GM21360 (cell line): ENCODE results near the gene ITPR3.
A peak's percentile ranks its signal among the peaks of the same experiment; 100 is the strongest.
"Not testable (repeated sequence)": the region's sequence is repeated elsewhere in the genome, so short reads cannot be mapped to it uniquely, and the experiment has no call there.

ENCODE experiments used
- ATAC-seq: cut with Tn5 transposase; IDR thresholded peaks from one replicate; pipeline ENCODE4 v1.9.1; 2021; ENCODE audit warnings: mild to moderate bottlenecking, moderate library complexity; ENCODE audit not compliant: unreplicated experiment

ITPR3 gene

DNA sequence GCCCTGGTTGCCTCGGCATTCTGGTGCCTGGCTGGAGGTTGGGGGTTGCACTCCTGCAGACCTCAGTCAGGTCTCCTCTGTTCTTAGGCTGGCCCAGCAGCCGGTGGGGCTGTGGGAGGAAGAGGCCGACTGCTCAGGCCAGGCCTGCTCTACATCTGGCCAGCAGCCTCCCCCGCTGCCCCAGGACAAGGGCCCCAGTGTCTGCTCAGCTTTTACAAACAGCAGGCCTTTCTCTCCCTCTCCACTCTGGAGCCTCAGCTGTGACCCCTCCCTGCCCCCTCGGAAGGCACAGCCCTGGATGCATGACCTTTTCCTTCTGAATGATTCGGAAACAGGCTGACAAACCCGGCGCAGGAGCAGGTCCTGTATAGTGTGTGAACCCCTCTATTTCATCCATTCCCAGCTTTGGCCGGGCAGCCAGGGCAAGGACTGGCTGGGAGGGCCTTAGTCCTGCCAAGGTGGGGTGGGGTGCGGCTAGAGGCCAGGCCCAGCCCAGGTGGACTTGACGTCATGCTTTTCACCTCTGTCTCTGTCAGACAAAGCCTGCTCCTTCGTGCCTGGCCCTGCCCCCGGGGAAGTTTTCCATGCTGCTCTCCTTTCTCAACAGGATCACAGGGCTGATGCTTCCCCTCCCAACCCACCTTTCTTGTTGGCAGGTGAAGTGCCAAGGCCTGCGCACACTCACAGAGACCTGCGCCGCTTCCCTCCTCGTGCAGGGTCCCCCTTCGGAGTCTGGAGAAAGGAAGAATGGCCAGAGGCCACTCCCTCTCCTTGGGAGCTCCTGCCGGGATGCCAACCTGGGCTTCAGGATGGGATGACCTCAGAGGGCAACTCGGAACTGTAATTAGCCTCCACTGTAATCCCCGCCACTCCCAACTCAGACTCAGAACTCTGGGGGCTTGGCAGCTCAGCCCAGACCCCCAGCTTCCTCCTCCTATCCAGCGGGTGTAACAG lies 10.1 kb upstream of the ITPR3 start:
- ATAC-seq: no peak

- ATAC-seq: no peak
Measured at GRCh38 chr6:33613146-33613794, 7.9 kb upstream of the ITPR3 start.

DNA sequence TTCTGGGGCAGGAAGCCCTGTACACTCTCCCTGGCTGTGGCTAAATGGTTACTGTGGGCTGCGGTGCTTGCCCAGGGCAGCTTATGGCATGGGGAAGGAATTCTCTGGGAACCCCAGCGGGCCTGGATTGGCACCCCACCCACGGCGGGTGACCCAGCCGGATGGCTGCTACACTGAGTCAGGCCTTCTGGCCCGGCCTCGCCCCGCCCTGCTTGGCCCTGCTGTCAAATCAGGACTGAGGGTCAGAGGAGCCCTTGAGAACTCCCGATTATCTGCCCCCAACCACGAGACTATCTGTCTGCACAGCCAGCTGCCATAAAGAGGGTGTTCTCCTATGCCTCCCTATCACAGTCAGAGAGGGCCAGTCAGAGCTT lies 7.3 kb upstream of the ITPR3 start:
- ATAC-seq: no peak

- no peak for ATAC-seq
Measured at GRCh38 chr6:33616113-33616512, 5.0 kb upstream of the ITPR3 start.

DNA sequence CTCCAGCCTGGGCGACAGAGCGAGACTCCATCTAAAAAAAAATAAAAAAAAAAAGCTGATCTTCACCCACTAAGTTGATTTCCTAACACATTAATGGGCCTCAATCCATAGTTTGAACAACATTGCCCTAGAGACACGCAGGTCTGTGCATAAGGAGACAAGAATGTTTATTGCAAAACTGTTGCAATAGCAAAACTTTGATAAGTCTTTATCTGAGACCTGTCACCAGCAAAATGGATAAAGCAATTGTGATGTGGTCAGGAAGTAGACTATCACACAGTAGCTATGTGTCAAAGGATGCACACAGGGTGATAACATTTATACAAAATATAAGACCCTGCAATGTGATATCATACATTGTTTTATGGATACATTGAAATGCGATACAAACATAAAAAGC lies 4.2 kb upstream of the ITPR3 start:
- no peak for ATAC-seq

GRCh38 chr6:33619166-33619840 lies 1.8 kb upstream of the ITPR3 start:
- ATAC-seq: no peak

DNA sequence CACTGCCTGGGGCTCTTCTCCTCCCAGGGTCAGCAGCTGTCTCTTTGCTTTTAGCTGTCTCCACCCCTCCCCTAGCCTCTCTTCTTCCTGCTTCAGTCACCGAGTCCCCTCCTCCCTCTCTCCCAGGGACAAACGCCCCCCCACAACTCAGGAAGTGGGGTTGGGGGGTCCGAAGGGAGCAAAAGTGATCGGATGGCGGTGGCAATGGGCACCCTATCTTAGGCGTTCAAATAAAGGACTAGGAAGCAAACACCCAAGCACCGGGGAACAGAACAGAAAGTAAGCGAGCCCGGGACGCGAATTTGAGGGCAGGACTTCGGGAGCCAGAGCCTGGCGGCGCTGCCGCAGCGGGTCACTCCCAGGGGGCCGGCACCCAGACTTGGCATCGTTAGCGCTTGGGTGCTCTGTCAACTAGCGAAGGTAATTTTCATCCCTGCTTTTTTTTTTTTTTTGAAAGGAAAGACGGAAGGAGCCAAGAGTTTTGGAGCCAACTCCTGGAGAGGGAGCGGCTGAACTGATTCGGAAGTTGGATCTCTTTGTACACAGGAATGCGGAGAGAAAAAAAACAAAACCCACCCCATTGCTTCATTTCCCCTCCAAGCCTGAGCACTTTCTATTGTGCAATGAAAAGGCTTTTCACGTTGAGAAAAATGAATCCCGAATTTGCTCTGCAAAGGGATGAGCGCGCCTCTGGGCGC lies 815 bp upstream of the ITPR3 start:
- no peak for ATAC-seq

- peak; percentile 17 for ATAC-seq
Measured at GRCh38 chr6:33621711-33622388, 728 bp downstream of the ITPR3 start.

DNA sequence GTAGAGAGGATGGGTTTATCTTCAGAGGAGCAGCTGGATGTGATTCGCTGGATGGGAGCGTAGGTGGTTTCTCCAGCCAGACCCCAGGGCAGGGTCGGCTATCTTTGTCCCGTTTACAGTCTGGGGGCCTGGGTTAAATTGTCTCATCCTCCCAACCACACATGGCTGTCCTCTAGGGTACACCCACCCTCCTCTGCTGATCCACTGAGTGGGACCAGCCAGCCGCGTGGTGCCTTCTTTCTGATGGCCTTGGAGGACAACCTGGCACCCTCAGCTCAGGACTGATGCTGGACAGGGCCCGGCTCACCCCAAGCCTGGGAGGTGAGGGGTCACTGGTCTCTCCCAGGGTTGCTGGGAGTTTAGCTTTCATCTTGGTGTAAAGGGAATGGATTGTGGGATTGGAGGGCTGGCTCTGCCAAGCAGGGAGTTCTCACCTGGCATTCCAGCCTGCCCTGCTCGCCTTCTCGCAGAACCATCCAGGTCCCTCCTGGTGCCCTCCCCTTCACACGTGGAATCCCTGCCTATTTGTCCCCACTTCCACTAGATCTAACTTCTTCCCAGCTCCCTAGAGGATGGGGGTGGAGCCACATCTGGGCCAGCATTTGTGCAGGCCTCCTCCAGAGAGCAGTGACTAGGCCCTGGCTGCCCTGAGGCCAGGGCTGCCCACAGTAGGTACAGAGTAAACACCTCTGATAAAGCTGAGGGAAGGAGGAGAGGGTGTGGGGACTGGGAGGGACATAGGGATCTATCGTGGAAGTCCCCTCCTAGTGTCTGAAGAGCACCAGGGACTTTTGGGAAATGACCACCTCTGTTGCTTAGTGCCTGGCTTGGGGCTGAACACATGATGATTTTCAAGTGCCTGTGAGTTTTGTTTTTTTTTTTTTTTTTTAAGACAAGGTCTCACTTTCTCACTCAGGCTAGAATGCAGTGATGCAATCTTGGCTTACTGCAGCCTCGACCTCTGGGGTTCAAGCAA lies 1.6 kb downstream of the ITPR3 start:
- no peak for ATAC-seq

DNA sequence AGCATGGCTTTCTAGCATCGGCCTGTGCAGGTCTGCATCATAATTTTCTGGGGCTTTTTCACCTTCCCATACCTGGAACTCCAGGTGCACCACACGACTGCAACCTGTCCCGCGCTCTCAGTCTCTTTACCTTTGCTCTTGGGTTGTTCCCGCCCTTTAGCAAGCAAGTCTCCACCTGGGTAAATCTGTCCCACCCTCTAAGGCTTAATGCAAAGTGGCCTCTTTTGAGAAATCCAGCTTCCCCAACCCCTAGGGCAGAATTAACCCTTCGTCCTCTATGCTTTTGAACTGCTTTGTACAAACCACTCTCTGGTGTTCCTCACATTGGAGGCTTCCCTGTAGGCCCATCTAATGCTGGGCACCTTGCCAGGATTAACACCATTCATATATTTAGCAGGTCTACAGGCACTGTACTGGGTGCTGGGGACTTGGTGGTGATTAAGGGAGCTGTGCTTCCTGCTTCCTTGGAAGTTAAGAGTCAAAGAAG lies 2.8 kb downstream of the ITPR3 start:
- no peak for ATAC-seq

DNA sequence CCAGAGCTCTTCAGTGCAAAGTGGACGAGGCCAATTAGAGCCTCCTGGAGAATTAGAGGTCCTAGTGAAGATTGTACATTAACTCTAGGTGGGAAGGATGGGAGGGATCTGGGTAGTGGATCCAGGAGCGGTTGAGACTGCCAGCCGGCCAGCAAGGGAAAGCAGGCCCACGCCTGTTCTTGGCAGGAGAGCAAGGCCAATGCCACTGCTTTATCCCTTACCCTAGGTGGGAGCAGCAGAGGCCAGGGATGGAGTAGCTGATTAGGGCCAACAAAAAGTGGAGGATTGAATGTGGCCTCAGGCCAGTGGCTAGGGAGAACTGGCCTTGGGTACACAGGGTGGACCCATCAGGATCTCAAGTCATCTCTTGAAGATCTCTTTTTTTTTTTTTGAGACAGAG lies 3.7 kb downstream of the ITPR3 start:
- no peak for ATAC-seq

DNA sequence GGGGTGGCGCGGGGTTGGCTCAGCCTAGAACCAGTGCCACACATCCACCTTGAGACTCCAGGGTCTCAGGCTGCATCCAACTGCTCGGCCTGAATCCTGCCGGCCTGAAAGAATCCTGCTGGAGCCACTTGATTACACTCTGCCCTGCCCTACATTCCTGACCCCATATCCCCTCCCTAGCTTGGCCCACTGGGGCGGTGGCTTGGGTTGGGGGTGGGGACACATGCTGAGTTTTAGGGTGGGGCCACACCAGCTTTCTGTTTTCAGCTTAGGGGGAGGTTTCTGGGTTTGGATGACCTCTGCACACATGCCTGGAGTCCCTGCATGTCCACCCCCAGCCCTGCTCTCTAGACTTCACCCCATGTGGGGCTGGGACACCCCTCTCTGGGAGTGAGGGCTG lies 6.8 kb downstream of the ITPR3 start:
- no peak for ATAC-seq

GRCh38 chr6:33628401-33628964 lies 7.4 kb downstream of the ITPR3 start:
- ATAC-seq: no peak

- no peak for ATAC-seq
Measured at GRCh38 chr6:33630014-33630413, 8.9 kb downstream of the ITPR3 start.

- ATAC-seq: not testable (repeated sequence)
Measured at GRCh38 chr6:33631521-33631920, 10.4 kb downstream of the ITPR3 start.

DNA sequence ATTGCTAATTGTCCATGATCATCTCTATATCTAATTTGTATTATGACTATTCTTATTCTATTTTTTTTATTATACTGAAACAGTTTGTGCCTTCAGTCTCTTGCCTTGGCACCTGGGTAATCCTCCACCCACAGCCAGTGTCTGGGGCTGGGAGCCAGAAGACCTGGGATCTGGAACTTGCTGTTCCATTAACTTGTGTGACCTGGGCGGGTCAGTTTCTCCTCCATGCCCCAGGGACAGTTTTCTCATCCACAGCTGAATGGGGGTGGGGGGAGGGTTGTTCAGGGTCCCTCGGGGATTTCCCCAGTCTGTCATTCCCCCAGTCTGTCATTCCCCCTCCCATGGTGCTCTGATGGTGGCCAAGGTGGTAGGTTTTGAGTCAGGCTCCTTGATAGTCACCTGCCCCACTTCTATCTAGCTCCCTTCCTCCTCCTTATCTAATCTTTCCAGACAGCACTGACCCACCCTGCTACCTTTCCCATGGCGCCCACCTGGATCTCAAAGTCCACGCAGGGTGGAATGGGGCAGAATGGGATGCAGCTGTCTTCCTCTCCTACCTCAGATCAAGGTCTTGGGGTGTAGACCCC lies 10.9 kb downstream of the ITPR3 start:
- ATAC-seq: no peak

- no peak for ATAC-seq
Measured at GRCh38 chr6:33632558-33633039, 11.5 kb downstream of the ITPR3 start.

- ATAC-seq: no peak
Measured at GRCh38 chr6:33633084-33633461, 12.0 kb downstream of the ITPR3 start.
